Tibial nerve (tissue), 4 donors: Measurements from ENCODE around the gene PLCL2. TPM values are rescaled to one million over a fixed set of nuclear protein-coding genes. Genes with fewer than 3 reads are reported as not detected.

ENCODE experiments used
- DNase-seq, 2 donors: peaks; one replicate each; pipeline ENCODE4 v3.0.0-alpha.2; 2019; ENCODE audit warnings: low spot score in 2 of 2
- H3K27ac ChIP-seq, 4 donors: fragments of 200-600 bp; sonication (generic) in 3 of 4; one replicate each; pipeline ENCODE4 v1.5.1; 2017 to 2019; ENCODE audit warnings: mild to moderate bottlenecking in 1 of 4
- H3K27me3 ChIP-seq, 2 donors: fragments of 200-600 bp; sonication (generic) in 1 of 2; one replicate each; pipeline versions ENCODE4 v1.5.1 to v1.6.0; 2017 to 2019
- H3K36me3 ChIP-seq, 3 donors: fragments of 200-600 bp; sonication (generic); one replicate each; pipeline ENCODE4 v1.5.1; 2018 to 2019
- H3K4me1 ChIP-seq, 4 donors: fragments of 200-600 bp; sonication (generic) in 3 of 4; one replicate each; pipeline ENCODE4 v1.5.1; 2017 to 2019
- H3K4me3 ChIP-seq, 4 donors: fragments of 200-600 bp; sonication (generic) in 3 of 4; one replicate each; pipeline ENCODE4 v1.5.1; 2017 to 2019; ENCODE audit warnings: mild to moderate bottlenecking in 1 of 4, moderate library complexity in 1 of 4
- H3K9me3 ChIP-seq, 4 donors: fragments of 200-600 bp; sonication (generic) in 3 of 4; one replicate each; pipeline ENCODE4 v1.5.1; 2017 to 2019
- CTCF ChIP-seq, 5 experiments: fragments of 200-600 bp in 3 of 5; fragments of 450-650 bp in 2 of 5; sonication (generic) in 3 of 5; IDR thresholded peaks; one replicate each; pipeline ENCODE4 v1.5.1; 2016 to 2019; ENCODE audit warnings: antibody characterized with exemption in 5 of 5, mild to moderate bottlenecking in 3 of 5, moderate library complexity in 2 of 5
- EP300 ChIP-seq, 2 donors: sonication (generic); formaldehyde crosslinking; IDR thresholded peaks; one replicate each; pipeline ENCODE4 v1.6.1; 2017; ENCODE audit warnings: antibody characterized with exemption in 2 of 2, mild to moderate bottlenecking in 1 of 2
- POLR2A ChIP-seq, 2 donors: fragments of 450-650 bp; IDR thresholded peaks; one replicate each; pipeline ENCODE4 v1.6.1; 2017; ENCODE audit warnings: antibody characterized with exemption in 2 of 2, mild to moderate bottlenecking in 2 of 2, moderate library complexity in 2 of 2
- WGBS, 2 donors: methylation state at CpG; one replicate each; pipeline ENCODE4 v1.1.5; 2018; 5-methylcytosine and 5-hydroxymethylcytosine counted together
- total RNA-seq, 4 donors: library from RNA; depleted of rRNA; stranded (reverse); fragments of >200 nt; gene quantifications; one replicate each; pipeline ENCODE4 v1.1.0, GENCODE V29; 2016

Gene PLCL2
- total RNA-seq, 4 donors from 2014 or later: 17.7 to 39.3 (median 29.0) TPM

GRCh38 chr3:16909802-16910201 lies 25.0 kb downstream of the PLCL2 start:
- DNase-seq: no peak
- H3K36me3 ChIP-seq: no peaks in the 10 kb centered on the region
- no peaks in the 10 kb centered on the region for H3K27me3 ChIP-seq
- H3K4me1 ChIP-seq: peaks cover 0 to 27% (median 11%) of the 10 kb centered on the region in 4 donors
- no peak overlapping the region for H3K4me3 ChIP-seq
- 89 to 96% methylated on average over 3 of the region's 3 CpGs for WGBS, 2 donors
- TF ChIP-seq POLR2A (IDR thresholded peaks at IDR 0.05) (no peak), CTCF (IDR thresholded peaks at IDR 0.05) (no peak), EP300 (IDR thresholded peaks at IDR 0.05) (no peak)
- H3K9me3 ChIP-seq: no peaks in the 10 kb centered on the region
- H3K27ac ChIP-seq: no peak overlapping the region

GRCh38 chr3:16910207-16910606 lies 25.5 kb downstream of the PLCL2 start:
- no peaks in the 10 kb centered on the region for H3K36me3 ChIP-seq
- peaks cover 0 to 23% (median 11%) of the 10 kb centered on the region in 4 donors for H3K4me1 ChIP-seq
- no peak overlapping the region for H3K27ac ChIP-seq
- H3K9me3 ChIP-seq: no peaks in the 10 kb centered on the region
- 77 to 91% methylated on average over 3 of the region's 3 CpGs for WGBS, 2 donors
- TF ChIP-seq POLR2A (IDR thresholded peaks at IDR 0.05): no peak
- TF ChIP-seq EP300 (IDR thresholded peaks at IDR 0.05): no peak
- TF ChIP-seq CTCF (IDR thresholded peaks at IDR 0.05): no peak
- no peaks in the 10 kb centered on the region for H3K27me3 ChIP-seq
- DNase-seq: no peak
- H3K4me3 ChIP-seq: no peak overlapping the region

GRCh38 chr3:16911916-16912315 lies 27.2 kb downstream of the PLCL2 start:
- Histone ChIP-seq H3K27me3 (no peaks in the 10 kb centered on the region), H3K9me3 (no peaks in the 10 kb centered on the region), H3K36me3 (no peaks in the 10 kb centered on the region), H3K4me3 (no peak overlapping the region), H3K27ac (no peak overlapping the region), H3K4me1 (peaks cover 0 to 14% (median 7%) of the 10 kb centered on the region in 4 donors)
- no peak for DNase-seq
- TF ChIP-seq POLR2A (IDR thresholded peaks at IDR 0.05) (no peak), EP300 (IDR thresholded peaks at IDR 0.05) (no peak), CTCF (IDR thresholded peaks at IDR 0.05) (no peak)
- WGBS, 2 donors: 88 to 91% methylated on average over 2 of the region's 2 CpGs

- TF ChIP-seq POLR2A (IDR thresholded peaks at IDR 0.05): no peak
- TF ChIP-seq EP300 (IDR thresholded peaks at IDR 0.05): no peak
- TF ChIP-seq CTCF (IDR thresholded peaks at IDR 0.05): no peak
- Histone ChIP-seq H3K27ac (no peak overlapping the region), H3K27me3 (no peaks in the 10 kb centered on the region), H3K4me1 (peaks cover 0 to 7% (median 2%) of the 10 kb centered on the region in 4 donors), H3K4me3 (no peak overlapping the region), H3K36me3 (no peaks in the 10 kb centered on the region), H3K9me3 (no peaks in the 10 kb centered on the region)
- 94 to 96% methylated on average over 3 of the region's 3 CpGs for WGBS, 2 donors
- DNase-seq: no peak
Measured at GRCh38 chr3:16912400-16913263, 27.9 kb downstream of the PLCL2 start.

- H3K4me3 ChIP-seq: no peak overlapping the region
- H3K4me1 ChIP-seq: peaks cover 0 to 6% (median 2%) of the 10 kb centered on the region in 4 donors
- H3K9me3 ChIP-seq: no peaks in the 10 kb centered on the region
- H3K27me3 ChIP-seq: no peaks in the 10 kb centered on the region
- TF ChIP-seq EP300 (IDR thresholded peaks at IDR 0.05): no peak
- TF ChIP-seq POLR2A (IDR thresholded peaks at IDR 0.05): no peak
- H3K36me3 ChIP-seq: no peaks in the 10 kb centered on the region
- no peak for DNase-seq
- H3K27ac ChIP-seq: no peak overlapping the region
- 90 to 94% methylated on average over 2 of the region's 2 CpGs for WGBS, 2 donors
Measured at GRCh38 chr3:16913264-16913580, 28.5 kb downstream of the PLCL2 start.
